ENCODE results near the gene ZBTB11.

Gene ZBTB11

GRCh38 chr3:101674518-101674917, 2.4 kb downstream of the ZBTB11 start (continued):
- TF ChIP-seq ZFP69B (tag by site-specific recombination; IDR thresholded peaks at IDR 0.05) (no peak), ZNF133 (tag by site-specific recombination; IDR thresholded peaks at IDR 0.05) (no peak), ZNF580 (tag by site-specific recombination; IDR thresholded peaks at IDR 0.05) (no peak), ZNF776 (tag by site-specific recombination; IDR thresholded peaks at IDR 0.05; ENCODE audit: borderline replicate concordance) (no peak), ZNF626 (tag by site-specific recombination; IDR thresholded peaks at IDR 0.05) (no peak), ZNF239 (tag by site-specific recombination; IDR thresholded peaks at IDR 0.05) (no peak), SCRT1 (tag by site-specific recombination; IDR thresholded peaks at IDR 0.05; ENCODE audit: borderline replicate concordance) (no peak), FEZF1 (tag by site-specific recombination; IDR thresholded peaks at IDR 0.05) (no peak), ZNF138 (tag by site-specific recombination; IDR thresholded peaks at IDR 0.05; ENCODE audit: borderline replicate concordance) (no peak), KLF10 (tag by site-specific recombination; IDR thresholded peaks at IDR 0.05) (no peak), ZNF37A (tag by site-specific recombination; IDR thresholded peaks at IDR 0.05) (no peak), HOXD13 (CRISPR knock-in tag; IDR thresholded peaks at IDR 0.05; ENCODE audit: borderline replicate concordance) (no peak), ZNF707 (tag by site-specific recombination; IDR thresholded peaks at IDR 0.05) (no peak), ZBTB8A (tag by site-specific recombination; IDR thresholded peaks at IDR 0.05) (0 out of 2 replicates have a peak, but pooled peaks have one; percentile 35), BCL6B (tag by site-specific recombination; IDR thresholded peaks at IDR 0.05) (no peak), ZNF555 (tag by site-specific recombination; conservative IDR thresholded peaks at IDR 0.05) (no peak; the same call in 1 of the 2 replicates), TRIM28 (IDR thresholded peaks at IDR 0.05; ENCODE audit: borderline replicate concordance, low read length) (no peak), ZNF280C (tag by site-specific recombination; IDR thresholded peaks at IDR 0.05) (no peak), ZNF76 (tag by site-specific recombination; IDR thresholded peaks at IDR 0.05; ENCODE audit: borderline replicate concordance, low read depth) (no peak), ZBTB26 (tag by site-specific recombination; optimal IDR thresholded peaks at IDR 0.05) (no peak), PATZ1 (tag by site-specific recombination; IDR thresholded peaks at IDR 0.05) (no peak), KLF1 (tag by site-specific recombination; IDR thresholded peaks at IDR 0.05) (no peak), ZNF350 (tag by site-specific recombination; IDR thresholded peaks at IDR 0.05) (no peak), ZFP37 (tag by site-specific recombination; IDR thresholded peaks at IDR 0.05) (no peak), ZNF223 (tag by site-specific recombination; IDR thresholded peaks at IDR 0.05) (no peak), ZNF146 (tag by site-specific recombination; IDR thresholded peaks at IDR 0.05) (no peak), ZBTB49 (tag by site-specific recombination; IDR thresholded peaks at IDR 0.05; ENCODE audit: low read depth) (no peak), ZNF544 (tag by site-specific recombination; IDR thresholded peaks at IDR 0.05) (no peak), REST (tag by site-specific recombination; IDR thresholded peaks at IDR 0.05) (0 out of 2 replicates have a peak, but pooled peaks have one; percentile 30)

Data from HEK293 (cell line).